Measurements from ENCODE around the gene RAB11FIP3.

DNA sequence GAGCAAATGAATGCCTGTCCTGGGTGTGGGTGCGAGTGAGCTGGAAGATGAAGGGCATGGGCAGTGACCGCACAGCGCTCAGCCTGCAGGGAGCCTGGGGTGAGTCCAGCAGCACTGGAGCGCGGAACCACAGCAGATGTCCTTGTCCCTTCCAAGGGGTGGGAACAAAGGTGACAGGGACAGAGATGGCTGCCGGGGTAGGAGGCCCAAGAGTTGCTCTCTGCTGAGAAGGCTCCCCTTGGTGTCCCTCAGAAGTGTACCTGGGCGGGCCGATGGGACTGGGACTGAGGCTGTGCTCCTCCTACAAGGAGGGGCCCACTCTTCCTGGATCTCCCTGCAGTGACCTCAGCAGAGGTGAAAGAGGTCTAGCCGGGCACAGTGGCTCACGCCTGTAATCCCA is 36.1 kb upstream of the RAB11FIP3 start:
- TF ChIP-seq, protein P1, sequence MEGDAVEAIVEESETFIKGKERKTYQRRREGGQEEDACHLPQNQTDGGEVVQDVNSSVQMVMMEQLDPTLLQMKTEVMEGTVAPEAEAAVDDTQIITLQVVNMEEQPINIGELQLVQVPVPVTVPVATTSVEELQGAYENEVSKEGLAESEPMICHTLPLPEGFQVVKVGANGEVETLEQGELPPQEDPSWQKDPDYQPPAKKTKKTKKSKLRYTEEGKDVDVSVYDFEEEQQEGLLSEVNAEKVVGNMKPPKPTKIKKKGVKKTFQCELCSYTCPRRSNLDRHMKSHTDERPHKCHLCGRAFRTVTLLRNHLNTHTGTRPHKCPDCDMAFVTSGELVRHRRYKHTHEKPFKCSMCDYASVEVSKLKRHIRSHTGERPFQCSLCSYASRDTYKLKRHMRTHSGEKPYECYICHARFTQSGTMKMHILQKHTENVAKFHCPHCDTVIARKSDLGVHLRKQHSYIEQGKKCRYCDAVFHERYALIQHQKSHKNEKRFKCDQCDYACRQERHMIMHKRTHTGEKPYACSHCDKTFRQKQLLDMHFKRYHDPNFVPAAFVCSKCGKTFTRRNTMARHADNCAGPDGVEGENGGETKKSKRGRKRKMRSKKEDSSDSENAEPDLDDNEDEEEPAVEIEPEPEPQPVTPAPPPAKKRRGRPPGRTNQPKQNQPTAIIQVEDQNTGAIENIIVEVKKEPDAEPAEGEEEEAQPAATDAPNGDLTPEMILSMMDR (IDR thresholded peaks at IDR 0.05): no peak
- TF ChIP-seq YY1 (IDR thresholded peaks at IDR 0.05; ENCODE audit: low read depth) (no peak), RXRA (IDR thresholded peaks at IDR 0.05; ENCODE audit: borderline replicate concordance, low read depth) (no peak)
